ENCODE results near the gene GGT6.

DNA sequence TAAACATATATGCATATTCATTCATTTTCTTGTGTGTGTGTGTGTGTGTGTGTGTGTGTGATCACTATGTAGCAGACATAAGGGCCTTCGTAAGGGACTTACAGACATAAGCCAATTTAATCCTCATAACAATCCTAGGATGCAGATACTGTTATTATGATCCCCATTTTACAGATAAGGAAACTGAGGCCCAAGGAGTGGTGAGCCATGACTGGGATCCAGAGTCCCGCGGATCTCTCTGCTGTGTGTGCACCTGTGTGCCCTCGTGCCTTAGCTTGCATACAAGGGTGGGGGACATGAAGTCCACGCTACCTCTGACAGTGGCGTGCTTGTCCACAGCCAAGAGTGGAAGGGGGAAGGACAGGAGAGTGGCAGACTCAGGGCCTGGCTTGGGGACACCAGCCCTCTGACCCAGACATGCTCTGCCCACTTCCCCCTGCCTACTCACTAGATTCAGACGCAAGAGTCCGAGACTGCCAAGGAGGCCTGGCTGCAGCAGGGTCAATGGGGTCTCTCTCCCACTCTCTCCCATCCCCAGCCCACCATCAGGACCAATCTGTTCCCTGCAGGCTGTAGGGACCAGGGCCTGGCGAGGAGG is 14.2 kb upstream of the GGT6 start:
- TF ChIP-seq CTCF (IDR thresholded peaks at IDR 0.05), result no peak
- TF ChIP-seq POLR2A (IDR thresholded peaks at IDR 0.05), result no peak

Measured in tibial nerve (tissue), 3 donors.